GM18526 (cell line): ENCODE results near the gene ELFN1.

Experiments used
- POLR2A ChIP-seq: IDR thresholded peaks from 3 replicates; pipeline ENCODE4 v1.6.1; 2011; ENCODE audit not compliant: insufficient read length; ENCODE audit errors: extremely low read depth

Gene ELFN1

DNA sequence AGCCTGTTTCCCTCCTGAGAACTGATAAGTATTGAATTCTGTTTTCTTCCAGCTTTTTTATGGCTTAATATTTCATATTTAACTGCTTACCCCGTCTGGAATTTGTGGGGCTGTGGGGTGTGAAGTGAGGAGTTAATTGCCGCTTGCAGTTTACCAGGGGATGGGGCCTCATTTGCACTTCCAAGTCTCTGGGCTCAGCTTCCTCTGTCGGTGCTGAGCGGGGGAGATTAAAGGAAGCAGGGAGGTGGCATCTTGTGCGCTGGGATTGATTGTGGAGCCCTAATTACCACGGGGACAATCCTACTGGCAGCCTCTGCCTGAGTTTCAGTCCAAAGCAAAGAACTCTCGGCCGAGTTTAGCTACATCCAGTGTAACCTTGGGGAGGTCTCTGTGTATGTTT is 33.4 kb downstream of the ELFN1 start:
- no peak for TF ChIP-seq POLR2A

DNA sequence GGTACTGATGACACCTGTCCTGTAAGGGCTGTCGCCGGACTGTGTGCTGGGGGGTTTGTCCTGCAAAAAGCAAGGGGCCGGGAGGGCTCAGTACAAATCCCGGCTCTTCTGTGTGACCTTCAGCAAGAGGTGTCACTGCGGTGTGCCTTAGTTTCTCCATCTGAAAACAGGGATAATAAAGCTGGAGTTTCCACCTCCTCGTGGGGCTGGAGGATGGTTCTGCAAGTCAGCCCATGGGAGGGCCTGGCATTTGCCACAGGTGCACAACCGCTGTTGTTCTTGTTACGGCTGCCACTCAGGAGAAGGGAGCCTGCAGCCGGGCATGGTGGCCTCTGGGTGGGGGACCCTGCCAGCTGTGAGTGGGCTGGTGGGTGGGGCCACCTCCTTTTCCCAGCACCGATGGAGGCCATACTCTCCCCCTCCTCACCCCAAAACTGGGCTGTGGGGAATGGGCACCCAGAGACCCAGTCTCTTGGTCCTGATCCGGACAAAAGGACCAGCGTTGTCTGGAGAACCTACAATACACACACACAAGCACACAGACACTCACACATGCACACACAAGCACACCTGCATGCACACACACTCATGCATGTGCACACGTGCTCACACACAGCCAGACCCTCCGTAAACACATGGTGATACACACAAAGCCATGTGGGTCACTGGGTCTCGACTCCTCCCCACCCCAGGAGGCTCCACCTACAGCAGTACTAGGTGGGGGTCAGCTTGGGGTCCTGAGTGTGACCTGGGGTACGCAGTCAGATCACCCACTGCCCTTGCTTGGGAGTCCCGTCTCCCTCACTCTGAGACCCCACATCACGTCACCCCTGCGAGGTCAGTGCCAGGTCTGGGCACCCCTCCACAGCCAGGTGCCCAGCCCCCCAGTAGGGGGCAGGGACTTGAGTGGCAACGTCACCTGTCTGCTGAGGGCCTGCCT is 34.1 kb downstream of the ELFN1 start:
- no peak for TF ChIP-seq POLR2A

DNA sequence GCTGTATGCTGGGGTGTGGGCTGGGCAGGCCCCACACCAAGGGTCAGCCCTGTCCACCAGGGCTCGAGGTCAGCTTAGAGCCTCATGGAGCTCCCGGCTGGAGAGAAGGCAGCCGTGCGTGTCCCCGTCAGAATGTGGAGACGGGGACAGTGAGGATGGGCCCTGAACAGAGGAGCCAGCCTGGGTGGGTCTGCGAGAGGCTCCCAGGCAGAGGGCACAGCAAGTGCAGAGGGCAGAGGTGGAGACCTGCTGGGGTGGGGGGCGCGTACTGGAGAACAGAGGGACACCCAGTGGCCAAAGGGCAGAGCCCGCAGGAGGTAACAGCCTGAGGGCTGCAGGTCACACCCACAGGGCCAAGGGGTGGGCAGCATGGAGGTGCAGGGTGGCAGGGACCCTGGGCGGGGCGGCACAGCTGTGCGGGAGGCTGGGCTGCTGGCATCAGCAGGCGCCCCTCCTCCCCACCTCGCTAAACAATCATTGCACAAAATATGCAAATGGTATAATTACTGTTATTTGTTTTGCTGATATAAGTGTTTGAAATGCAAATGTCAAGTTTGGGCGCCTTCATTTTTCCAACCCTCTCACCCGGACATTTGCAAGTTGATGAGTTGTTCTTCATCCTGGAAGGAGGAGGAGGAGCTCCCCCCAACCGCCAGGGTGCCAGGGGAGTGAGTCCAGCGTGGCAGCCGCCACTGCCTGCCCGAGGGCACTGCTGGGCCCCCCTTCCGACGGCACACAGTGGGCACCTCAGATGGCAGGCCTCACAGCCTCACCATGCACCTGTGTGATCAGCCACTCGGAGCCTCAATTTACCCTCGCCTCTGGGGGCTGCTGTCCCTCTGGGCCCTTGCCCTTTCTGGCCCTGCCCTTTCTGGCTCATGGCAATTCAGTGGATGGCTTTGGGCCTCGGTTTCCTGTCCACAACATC is 35.0 kb downstream of the ELFN1 start:
- no peak for TF ChIP-seq POLR2A

DNA sequence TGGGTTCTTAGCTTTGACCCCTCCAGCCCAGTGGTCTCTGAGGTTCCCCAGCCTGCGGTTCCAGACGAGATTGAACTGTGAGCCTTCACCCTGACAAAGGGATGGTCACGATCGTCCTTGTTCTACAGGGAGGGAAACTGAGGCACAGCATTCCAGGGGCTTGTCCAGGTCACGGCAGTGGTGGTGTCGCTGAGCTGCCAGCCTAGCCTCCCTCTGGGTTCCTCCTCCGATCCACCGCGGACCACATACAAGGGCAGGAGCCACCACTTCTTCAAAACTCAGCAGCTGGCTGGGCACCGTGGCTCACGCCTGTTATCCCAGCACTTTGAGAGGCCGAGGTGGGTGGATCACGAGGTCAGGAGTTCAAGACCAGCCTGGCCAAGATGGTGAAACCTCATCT is 35.8 kb downstream of the ELFN1 start:
- no peak for TF ChIP-seq POLR2A

DNA sequence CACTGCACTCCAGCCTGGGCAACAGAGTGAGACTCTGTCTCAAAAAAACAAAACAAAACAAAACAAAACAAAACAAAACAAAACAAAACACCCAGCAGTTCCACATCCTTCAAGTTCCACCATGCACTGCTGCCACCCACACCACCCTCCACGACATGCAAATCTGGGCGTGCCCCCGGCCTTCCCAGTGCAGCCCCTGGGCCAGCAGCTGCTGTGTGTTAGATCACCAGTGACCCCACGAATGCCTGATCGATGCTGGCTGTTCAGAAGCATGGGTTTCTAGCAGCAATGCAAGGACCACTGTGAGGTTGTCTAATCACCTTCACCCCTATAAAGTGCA is 36.3 kb downstream of the ELFN1 start:
- TF ChIP-seq POLR2A = no peak

DNA sequence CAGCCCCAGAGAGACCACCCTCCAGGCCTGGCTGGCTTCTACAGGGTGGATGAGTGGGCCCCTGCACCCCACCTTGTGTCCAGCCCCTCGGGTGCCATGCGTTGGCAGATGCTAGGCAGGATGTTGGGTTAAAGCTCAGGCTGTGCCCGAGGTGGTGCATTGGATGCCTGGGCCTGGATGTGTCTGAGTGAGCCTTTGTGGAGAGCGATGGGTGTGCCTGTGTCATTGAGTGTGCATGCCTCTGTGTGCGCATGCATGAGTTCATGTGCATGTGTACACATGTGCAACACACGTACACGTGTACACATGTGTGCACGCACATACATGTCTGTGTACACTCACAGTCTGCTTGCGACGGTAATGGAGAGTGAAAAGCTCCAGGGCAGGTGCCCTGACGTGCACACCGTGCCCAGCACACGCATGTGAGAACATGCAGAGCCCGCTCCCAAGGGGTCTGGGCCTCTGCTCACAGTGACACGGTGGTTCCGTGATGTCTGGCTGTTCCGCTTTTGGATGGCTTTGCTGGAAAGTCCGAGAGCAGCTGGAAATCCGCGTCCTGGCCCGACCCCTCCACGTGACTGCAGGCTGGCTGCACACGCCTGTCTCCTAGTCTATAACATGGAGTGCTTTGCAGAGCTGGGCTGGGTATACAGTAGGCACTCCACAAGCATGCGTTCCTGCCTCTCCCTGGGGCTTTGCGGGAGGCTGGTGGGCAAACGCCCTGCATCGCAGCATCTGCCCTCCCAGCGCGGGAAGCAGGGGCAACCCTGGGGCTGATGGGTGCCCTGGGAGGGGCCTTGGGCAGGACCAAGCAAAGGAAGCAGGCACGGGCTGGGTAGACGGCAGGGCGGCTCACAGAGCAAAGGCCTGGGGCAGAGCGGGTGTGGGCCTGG is 36.9 kb downstream of the ELFN1 start:
- no peak for TF ChIP-seq POLR2A

DNA sequence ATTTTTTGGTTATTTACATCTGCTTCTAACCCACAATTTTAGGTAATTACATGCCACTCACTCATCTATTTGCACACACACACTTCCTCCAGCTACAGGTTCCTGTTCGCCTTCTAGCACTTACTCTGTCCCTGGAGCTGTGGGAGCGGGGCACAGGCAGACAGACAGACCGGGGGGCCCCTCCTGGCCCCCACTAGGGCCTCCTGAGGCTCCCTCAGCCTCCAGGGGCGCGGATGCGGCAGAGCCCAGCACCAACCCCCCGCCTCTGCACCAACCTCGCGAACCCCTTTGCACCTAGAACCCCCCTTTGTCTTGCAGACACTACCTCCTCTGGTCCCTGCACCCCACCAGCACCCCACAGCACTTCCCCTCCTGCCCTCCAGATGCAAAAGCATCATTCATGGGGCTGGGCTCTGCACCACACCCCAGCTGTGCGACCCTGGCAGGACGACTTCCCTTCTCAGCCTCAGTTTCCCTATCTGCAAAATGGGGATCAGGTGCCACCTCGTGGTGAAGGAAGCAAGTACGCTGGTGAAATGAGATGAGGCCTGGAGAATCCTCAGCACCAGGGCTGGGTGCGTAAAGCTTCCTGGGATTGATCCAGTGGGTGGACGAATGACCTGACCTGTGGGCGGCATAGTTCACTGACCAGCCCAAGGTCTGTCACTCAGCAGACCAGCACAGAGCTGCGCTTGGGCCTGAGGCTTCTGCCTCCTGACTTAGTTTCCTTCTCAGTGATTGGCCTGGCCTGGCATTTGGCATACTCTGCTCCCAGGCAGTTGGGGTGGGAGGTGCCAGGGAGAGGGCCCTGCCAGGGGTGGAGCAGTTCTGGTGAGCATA is 37.9 kb downstream of the ELFN1 start:
- no peak for TF ChIP-seq POLR2A

DNA sequence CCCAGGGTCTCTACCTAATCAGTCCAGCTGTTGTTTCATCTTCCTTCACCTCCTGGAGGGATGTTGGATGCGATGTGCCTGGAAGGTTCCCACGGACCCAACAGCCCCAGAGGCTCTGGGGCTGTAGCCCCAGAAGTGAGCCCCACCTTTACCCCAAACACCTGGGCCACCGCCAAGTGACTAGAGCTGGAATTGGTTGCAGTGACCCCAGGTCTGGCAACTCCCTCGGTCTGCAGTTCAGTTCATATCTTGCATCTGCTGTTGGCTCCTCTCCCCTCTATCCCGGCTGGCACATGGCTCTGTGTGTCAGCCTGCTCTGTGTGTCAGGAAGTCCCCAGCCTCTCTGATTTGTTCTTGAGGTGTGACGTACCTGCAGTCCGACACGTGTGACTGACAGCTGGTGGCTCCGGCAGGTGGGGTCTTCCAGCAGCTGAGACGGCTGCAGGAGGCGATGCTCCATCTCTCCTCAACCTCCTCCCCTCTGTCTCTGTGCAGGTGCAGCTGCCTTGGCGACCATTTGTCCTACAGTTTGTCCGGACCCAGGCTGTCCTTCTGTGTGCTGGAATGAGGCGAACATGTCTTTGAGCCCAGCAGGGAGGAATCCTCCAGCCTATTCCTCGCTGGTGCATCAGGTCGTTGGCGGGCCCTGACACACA is 38.6 kb downstream of the ELFN1 start:
- no peak for TF ChIP-seq POLR2A

DNA sequence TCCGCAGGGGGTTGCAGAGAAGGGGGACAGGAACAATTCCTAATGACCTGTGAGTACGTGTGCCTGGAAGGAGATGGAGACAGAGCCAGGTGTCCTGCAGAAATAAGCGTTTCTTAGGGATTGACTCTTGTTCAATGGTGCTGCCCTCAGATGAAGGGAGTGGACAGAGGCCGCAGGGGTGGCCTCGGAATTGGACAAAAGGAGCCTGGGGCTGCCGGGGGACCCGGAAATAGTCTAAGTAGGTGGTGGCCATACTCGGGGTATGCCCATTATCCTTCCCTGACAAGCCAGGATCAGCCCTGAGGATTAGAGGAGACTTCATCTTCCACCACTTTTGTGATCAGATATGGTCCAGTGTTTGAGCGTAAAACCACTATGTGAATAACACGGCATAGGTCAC is 39.2 kb downstream of the ELFN1 start:
- TF ChIP-seq POLR2A = no peak

DNA sequence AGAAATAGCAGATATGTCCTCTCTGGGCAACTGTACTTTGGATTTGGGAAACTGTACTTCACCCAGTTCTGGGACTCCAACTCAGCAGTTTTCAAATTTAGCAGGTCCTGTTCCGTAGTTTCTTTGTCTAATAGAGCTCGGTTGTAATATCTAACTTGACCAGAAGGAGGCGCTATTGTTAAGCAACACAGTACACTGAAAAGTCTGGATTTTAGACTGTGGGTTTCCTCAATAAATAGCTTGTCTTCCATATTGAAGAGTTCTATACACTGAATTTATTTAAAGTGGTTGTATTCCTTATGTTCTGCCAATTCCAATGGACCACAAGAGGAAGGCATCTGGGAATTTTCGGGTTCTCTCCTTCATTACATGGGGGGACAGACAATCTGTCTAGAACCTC is 39.8 kb downstream of the ELFN1 start:
- TF ChIP-seq POLR2A = no peak

DNA sequence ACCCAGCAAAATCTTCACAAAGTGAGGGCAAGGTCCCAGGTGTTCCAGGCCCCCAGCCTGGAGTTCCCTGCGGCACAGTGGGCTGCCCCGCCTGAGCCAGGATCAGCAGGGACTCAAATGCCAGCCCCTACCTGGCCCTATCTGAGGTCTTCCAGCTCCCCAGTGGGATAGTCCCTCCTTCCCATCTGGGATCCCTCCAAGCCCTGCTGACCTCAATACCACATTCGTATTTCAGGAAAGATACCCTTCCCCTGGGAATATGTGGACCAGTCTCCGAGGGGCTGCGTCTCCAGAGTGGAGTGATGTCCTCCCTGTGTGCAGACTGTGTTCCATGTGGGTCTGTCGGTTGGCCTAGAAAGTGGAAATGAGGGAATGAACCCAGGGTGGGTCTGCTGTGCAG is 40.9 kb downstream of the ELFN1 start:
- no peak for TF ChIP-seq POLR2A

DNA sequence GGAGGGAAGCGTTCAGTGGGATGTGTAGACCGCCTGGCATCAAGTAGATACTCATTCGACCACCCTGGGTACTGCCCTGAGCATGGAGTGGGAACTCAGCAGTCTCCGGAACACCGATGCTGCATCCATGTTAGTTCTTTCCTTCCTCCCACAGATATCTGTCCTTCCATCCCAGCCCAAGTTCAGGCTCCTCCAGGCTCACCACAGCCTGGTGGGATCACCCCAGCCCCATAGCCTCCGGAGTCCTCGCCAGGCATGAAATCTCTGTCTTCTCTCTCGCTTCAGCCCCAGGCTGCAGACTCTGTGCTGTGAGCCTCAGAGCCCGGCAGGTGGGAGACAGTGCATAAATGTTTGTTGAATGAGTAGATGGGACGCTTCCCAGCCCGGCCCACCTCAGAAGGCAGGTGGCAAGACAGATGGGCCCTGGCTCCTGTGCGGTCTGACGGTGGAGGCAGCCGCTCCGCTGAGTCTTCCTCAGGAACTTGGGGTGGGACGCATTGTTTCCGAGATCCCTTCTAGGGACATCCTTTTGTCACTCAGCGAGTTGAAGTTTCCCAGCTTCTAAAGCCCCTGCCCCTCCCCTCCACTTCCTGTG is 42.9 kb downstream of the ELFN1 start:
- TF ChIP-seq POLR2A = no peak
